ENCODE results near the gene ANKRD10. TPM values are rescaled to one million over a fixed set of nuclear protein-coding genes. Genes with fewer than 3 reads are reported as not detected.

Gene ANKRD10
- total RNA-seq, 1 experiment from 2014 or later: 219 TPM

DNA sequence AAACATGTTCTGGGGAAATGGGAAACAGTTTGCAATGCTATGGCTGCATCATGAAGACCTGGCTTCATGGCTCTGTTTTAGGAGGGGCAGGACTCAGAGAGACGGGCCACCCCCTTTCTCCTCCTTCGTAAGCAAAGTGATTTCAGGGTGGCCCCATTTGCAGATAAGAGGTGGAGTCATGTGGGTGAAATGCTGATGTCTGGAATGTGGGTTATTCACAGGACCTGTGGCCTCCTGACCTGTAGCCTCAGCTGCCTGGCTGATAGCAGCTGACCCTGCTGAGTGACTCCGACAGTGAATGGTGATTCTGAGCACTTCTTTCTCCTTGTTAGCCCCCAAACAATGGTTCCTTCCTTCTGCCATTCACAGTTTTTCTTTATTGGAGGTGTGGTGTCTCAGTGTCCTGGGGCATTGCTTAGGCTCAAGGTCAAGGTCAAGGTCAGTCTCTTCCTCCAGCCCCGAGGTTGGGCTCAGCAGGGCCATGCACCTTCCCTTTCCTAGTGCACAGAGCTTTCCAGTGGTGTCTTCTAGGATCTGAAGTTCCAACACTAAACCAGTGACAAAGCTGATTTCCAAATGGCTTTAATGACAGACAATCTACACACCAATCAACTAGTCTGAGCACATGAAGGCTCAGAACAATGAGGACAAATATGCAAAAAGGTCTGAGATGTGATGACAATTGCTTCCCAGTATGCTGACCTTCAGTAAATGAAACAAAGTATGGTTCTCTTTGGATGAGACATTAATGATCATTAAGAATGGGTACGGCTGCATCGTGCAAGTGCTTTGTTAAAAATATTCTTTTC is 49.6 kb upstream of the ANKRD10 start:
- Mint-ChIP-seq H3K27ac (no peak overlapping the region), H3K4me1 (no peaks in the 10 kb centered on the region), H3K4me3 (no peak overlapping the region), H3K9me3 (peaks cover 89% of the 10 kb centered on the region), H3K27me3 (ENCODE audit: low read depth) (peaks cover 26% of the 10 kb centered on the region), H3K36me3 (peaks cover 60% of the 10 kb centered on the region)
- ATAC-seq: no peak
- TF ChIP-seq NR2C2 (CRISPR knock-in tag; IDR thresholded peaks at IDR 0.05) (no peak), NFATC4 (CRISPR knock-in tag; IDR thresholded peaks at IDR 0.05) (no peak), GABPB1 (CRISPR knock-in tag; IDR thresholded peaks at IDR 0.05) (no peak), NFYB (CRISPR knock-in tag; conservative IDR thresholded peaks at IDR 0.05; ENCODE audit: low read depth) (no peak), OVOL2 (CRISPR knock-in tag; IDR thresholded peaks at IDR 0.05; ENCODE audit: borderline replicate concordance) (no peak), RELA (CRISPR knock-in tag; IDR thresholded peaks at IDR 0.05; ENCODE audit: borderline replicate concordance) (no peak), TCF7 (CRISPR knock-in tag; IDR thresholded peaks at IDR 0.05; ENCODE audit: low read depth) (no peak), JUN (CRISPR knock-in tag; IDR thresholded peaks at IDR 0.05) (no peak), MYBL2 (CRISPR knock-in tag; IDR thresholded peaks at IDR 0.05) (no peak), RORB (CRISPR knock-in tag; IDR thresholded peaks at IDR 0.05) (no peak)
- TF ChIP-seq, protein P1, sequence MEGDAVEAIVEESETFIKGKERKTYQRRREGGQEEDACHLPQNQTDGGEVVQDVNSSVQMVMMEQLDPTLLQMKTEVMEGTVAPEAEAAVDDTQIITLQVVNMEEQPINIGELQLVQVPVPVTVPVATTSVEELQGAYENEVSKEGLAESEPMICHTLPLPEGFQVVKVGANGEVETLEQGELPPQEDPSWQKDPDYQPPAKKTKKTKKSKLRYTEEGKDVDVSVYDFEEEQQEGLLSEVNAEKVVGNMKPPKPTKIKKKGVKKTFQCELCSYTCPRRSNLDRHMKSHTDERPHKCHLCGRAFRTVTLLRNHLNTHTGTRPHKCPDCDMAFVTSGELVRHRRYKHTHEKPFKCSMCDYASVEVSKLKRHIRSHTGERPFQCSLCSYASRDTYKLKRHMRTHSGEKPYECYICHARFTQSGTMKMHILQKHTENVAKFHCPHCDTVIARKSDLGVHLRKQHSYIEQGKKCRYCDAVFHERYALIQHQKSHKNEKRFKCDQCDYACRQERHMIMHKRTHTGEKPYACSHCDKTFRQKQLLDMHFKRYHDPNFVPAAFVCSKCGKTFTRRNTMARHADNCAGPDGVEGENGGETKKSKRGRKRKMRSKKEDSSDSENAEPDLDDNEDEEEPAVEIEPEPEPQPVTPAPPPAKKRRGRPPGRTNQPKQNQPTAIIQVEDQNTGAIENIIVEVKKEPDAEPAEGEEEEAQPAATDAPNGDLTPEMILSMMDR (IDR thresholded peaks at IDR 0.05): no peak
- TF ChIP-seq, protein P2, sequence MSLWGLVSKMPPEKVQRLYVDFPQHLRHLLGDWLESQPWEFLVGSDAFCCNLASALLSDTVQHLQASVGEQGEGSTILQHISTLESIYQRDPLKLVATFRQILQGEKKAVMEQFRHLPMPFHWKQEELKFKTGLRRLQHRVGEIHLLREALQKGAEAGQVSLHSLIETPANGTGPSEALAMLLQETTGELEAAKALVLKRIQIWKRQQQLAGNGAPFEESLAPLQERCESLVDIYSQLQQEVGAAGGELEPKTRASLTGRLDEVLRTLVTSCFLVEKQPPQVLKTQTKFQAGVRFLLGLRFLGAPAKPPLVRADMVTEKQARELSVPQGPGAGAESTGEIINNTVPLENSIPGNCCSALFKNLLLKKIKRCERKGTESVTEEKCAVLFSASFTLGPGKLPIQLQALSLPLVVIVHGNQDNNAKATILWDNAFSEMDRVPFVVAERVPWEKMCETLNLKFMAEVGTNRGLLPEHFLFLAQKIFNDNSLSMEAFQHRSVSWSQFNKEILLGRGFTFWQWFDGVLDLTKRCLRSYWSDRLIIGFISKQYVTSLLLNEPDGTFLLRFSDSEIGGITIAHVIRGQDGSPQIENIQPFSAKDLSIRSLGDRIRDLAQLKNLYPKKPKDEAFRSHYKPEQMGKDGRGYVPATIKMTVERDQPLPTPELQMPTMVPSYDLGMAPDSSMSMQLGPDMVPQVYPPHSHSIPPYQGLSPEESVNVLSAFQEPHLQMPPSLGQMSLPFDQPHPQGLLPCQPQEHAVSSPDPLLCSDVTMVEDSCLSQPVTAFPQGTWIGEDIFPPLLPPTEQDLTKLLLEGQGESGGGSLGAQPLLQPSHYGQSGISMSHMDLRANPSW (CRISPR knock-in tag; conservative IDR thresholded peaks at IDR 0.05; ENCODE audit: low read depth): no peak
- TF ChIP-seq, protein P3, sequence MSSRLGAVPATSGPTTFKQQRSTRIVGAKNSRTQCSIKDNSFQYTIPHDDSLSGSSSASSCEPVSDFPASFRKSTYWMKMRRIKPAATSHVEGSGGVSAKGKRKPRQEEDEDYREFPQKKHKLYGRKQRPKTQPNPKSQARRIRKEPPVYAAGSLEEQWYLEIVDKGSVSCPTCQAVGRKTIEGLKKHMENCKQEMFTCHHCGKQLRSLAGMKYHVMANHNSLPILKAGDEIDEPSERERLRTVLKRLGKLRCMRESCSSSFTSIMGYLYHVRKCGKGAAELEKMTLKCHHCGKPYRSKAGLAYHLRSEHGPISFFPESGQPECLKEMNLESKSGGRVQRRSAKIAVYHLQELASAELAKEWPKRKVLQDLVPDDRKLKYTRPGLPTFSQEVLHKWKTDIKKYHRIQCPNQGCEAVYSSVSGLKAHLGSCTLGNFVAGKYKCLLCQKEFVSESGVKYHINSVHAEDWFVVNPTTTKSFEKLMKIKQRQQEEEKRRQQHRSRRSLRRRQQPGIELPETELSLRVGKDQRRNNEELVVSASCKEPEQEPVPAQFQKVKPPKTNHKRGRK (CRISPR knock-in tag; IDR thresholded peaks at IDR 0.05; ENCODE audit: borderline replicate concordance): no peak
- TF ChIP-seq, protein P4, sequence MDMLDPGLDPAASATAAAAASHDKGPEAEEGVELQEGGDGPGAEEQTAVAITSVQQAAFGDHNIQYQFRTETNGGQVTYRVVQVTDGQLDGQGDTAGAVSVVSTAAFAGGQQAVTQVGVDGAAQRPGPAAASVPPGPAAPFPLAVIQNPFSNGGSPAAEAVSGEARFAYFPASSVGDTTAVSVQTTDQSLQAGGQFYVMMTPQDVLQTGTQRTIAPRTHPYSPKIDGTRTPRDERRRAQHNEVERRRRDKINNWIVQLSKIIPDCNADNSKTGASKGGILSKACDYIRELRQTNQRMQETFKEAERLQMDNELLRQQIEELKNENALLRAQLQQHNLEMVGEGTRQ (CRISPR knock-in tag; IDR thresholded peaks at IDR 0.05): no peak
- TF ChIP-seq, protein P5, sequence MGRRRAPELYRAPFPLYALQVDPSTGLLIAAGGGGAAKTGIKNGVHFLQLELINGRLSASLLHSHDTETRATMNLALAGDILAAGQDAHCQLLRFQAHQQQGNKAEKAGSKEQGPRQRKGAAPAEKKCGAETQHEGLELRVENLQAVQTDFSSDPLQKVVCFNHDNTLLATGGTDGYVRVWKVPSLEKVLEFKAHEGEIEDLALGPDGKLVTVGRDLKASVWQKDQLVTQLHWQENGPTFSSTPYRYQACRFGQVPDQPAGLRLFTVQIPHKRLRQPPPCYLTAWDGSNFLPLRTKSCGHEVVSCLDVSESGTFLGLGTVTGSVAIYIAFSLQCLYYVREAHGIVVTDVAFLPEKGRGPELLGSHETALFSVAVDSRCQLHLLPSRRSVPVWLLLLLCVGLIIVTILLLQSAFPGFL (CRISPR knock-in tag; IDR thresholded peaks at IDR 0.05; ENCODE audit: borderline replicate concordance): no peak
- TF ChIP-seq, protein P6, sequence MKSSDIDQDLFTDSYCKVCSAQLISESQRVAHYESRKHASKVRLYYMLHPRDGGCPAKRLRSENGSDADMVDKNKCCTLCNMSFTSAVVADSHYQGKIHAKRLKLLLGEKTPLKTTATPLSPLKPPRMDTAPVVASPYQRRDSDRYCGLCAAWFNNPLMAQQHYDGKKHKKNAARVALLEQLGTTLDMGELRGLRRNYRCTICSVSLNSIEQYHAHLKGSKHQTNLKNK (CRISPR knock-in tag; IDR thresholded peaks at IDR 0.05): no peak
- TF ChIP-seq, protein P7, sequence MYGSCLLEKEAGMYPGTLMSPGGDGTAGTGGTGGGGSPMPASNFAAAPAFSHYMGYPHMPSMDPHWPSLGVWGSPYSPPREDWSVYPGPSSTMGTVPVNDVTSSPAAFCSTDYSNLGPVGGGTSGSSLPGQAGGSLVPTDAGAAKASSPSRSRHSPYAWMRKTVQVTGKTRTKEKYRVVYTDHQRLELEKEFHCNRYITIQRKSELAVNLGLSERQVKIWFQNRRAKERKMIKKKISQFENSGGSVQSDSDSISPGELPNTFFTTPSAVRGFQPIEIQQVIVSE (CRISPR knock-in tag; IDR thresholded peaks at IDR 0.05; ENCODE audit: borderline replicate concordance): no peak
- TF ChIP-seq, protein P8, sequence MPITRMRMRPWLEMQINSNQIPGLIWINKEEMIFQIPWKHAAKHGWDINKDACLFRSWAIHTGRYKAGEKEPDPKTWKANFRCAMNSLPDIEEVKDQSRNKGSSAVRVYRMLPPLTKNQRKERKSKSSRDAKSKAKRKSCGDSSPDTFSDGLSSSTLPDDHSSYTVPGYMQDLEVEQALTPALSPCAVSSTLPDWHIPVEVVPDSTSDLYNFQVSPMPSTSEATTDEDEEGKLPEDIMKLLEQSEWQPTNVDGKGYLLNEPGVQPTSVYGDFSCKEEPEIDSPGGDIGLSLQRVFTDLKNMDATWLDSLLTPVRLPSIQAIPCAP (CRISPR knock-in tag; IDR thresholded peaks at IDR 0.05): no peak
- TF ChIP-seq, protein P9, sequence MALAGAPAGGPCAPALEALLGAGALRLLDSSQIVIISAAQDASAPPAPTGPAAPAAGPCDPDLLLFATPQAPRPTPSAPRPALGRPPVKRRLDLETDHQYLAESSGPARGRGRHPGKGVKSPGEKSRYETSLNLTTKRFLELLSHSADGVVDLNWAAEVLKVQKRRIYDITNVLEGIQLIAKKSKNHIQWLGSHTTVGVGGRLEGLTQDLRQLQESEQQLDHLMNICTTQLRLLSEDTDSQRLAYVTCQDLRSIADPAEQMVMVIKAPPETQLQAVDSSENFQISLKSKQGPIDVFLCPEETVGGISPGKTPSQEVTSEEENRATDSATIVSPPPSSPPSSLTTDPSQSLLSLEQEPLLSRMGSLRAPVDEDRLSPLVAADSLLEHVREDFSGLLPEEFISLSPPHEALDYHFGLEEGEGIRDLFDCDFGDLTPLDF (CRISPR knock-in tag; IDR thresholded peaks at IDR 0.05): no peak
- TF ChIP-seq, protein P10, sequence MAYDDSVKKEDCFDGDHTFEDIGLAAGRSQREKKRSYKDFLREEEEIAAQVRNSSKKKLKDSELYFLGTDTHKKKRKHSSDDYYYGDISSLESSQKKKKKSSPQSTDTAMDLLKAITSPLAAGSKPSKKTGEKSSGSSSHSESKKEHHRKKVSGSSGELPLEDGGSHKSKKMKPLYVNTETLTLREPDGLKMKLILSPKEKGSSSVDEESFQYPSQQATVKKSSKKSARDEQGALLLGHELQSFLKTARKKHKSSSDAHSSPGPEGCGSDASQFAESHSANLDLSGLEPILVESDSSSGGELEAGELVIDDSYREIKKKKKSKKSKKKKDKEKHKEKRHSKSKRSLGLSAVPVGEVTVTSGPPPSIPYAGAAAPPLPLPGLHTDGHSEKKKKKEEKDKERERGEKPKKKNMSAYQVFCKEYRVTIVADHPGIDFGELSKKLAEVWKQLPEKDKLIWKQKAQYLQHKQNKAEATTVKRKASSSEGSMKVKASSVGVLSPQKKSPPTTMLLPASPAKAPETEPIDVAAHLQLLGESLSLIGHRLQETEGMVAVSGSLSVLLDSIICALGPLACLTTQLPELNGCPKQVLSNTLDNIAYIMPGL (CRISPR knock-in tag; IDR thresholded peaks at IDR 0.05): no peak
- DNase-seq (ENCODE audit: low spot score): no peak
- ChIA-PET POLR2A (no interaction called here), CTCF (no interaction called here)
